GM19452 (cell line): Measurements from ENCODE around the gene PITRM1.

ENCODE experiments used
- ATAC-seq: cut with Tn5 transposase; IDR thresholded peaks from one replicate; pipeline ENCODE4 v1.9.1; 2021; ENCODE audit not compliant: unreplicated experiment

PITRM1 gene

DNA sequence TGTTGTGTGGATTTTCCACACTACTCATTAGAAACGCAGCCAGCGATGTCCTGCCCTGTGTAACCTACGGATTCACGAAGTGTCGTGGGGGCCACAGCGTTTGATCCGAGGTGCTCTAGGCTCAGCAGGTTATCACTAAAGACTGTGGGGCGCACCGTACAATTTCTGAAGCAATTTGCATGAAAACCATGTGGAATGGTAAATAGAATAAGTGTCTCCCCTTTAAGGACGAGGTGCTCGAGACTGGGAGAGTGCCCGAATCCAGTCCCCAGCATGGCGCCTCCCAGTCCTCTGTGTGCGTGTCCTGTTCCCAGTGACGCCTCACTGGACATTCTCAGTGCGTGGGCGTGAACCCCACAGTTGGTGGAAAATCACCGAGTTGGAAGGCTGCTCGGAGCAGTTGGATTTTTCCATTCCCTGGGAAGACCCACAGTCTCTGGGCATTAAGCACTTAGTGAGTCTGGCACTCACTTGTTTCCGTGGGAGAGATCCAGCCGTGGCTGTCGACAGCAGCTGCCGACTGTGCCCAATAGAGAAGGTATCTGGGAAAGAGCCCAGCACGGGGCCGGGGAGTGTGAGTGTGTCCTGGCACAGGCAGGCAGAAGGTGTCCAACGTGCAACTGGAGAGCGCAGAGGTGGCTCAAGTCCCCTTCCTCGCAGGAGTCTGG is 68.2 kb downstream of the PITRM1 start:
- no peak for ATAC-seq

DNA sequence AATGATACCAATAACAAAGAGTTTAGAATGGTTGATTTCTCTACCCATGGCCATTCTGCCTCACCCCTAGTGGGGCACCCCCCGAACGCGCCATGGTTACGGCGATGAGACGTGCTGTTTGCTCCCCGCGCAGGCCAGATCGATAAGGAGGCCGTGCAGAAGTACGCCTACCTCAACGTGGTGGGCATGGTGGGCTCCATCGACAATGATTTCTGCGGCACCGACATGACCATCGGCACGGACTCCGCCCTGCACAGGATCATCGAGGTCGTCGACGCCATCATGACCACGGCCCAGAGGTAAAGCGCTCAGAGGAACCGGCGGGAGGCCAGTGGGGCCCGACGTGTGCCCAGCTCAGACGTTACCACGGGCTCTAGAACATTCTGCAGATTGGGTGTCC is 68.9 kb downstream of the PITRM1 start:
- no peak for ATAC-seq

DNA sequence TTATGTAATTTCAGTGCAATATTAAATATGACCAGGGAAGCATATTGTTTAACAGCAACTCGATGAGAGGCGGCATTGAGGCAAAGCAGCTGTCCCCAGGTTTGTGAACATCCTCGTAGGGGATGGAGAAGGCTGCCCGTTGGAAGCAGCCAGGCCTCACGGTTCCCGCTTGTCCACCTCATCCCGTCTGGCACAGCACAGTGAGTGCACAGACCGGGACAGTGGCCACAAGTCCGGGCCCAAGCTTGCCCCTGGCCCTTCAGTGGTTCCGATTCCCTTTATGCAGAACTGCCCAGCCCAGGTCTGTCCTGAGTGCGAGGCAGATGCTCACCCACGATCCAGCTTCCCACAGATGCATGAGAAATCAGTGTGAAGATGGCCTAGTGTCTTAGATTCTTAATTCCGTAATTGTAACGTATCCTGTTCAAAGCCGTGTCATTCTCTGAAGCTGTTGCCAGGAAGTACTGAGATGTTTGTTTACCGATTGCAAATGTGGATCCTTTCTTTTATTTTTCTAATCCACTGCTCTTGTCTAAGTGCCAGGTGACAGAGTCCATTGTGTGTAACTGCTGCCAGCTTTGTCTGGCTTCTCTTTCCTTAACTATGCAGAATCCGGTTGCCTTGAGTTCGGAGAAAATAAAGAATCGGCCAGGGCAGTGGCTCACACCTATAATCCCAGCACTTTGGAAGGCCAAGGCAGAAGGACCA is 69.7 kb downstream of the PITRM1 start:
- no peak for ATAC-seq

DNA sequence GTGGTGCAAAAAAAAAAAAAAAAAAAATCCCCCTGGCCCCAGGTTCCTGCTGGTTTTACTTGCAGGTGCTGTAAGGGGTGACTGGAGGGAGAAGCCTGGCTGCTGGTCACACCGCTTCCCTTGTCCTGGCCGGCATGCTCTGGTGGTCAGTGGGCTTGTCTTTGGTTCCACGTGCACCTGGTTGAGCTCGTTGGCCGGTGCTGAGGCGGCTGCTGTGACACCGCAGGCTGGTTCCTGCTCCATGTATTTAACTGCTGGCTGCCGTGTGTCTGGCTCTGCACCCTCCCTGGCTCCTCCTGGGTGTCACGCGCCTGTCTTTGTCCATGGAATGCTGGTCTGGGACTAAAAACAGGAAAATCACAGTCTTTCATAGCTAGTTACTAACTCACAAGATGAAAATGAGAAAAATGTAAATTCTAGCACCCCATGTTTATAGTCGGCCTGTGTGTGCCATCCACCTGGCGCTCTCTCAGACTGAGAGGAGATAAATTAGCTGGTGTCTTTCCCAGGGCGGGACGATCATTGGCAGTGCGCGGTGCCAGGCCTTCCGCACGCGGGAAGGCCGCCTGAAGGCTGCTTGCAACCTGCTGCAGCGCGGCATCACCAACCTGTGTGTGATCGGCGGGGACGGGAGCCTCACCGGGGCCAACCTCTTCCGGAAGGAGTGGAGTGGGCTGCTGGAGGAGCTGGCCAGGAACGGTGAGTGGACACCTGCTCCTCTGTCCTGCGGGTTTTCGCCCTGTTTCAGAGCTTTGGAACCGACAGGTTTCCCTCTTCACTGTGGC is 71.5 kb downstream of the PITRM1 start:
- no peak for ATAC-seq

DNA sequence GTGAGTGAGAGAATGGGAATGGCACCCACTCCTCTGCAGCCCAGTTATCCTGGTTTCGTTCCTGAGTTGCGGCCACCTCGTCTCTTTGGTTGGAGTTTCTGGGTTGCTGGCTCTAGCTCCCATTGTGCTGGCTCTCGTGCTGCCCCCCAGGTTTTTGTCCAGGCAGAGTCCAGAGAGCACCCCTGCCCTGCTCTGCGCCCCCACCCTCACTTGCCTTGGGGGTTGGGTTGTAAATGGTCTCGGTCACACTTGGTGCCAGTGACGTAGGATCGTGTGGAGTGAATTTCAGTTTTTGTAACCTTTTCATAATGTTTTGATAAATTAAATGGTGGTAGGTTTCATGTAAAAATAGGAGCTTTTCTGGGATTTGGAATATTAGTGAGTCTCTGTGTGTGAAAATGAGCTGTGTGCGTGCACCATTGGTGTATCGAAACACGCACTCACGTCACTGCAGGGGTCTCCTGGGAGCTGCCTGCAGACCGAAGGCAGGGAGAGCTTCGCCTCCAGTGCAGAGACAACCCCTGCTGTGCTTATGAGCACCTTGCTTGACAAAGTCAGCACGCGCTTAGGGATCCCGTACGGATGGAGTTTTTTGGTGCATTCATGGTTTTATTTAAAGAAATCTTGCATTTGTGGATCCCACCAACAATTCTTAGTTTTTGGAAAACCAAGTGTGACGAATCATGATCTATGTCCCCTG is 72.3 kb downstream of the PITRM1 start:
- no peak for ATAC-seq

DNA sequence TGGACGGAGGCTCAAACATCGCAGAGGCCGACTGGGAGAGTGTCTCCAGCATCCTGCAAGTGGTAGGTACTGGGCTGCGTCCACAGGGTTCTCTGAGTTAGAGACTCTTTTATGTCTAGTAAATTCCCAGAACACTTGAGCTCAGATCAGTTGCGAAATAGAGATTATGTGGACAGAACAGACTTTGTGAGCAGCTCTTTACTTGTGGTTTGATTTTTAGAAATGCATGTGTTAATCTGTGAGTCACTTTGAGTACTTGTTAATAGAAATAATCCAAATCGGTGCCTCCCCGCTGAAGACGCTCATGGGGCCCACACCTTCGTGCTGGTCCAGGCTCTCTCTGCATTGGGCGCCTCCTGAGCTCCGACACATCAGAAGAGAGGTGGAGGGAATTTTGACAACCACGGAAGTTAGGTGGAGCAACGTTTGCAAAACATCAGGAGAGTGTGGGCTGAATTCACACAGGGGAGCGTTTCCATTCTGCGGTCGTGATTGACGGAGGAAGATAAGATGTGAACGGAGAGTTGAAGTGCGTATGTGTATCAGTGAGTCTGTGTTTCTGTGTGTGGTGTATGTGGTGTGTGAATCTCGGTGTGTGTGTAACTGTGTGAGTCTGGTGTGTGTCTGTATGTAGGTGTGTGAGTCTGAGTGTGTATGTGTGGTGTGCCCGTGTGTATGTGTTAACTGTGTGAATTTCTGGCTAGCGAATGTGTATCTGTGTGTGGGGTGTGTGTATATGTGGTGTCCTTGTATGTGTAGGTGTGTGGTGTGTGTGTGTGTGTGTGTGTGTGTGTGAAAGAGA is 73.1 kb downstream of the PITRM1 start:
- ATAC-seq = no peak

DNA sequence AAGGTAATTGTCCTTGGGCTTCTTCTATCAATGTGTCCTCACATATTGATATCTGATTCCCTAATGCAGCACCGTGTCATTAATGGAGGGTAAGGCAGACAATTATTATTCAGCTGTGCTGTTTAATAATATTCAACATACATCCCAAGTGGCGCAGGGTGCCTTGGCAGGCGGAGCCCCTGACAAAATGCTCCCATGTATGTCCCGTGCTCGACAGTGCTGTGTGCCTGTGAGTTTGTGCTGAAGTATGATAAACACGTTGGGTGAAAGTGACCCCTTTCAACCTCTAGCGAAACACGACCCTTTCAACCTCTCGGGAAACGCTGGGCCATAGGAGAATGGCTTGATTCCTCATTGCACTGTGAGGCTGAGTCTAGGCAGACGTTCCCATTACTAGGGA is 73.9 kb downstream of the PITRM1 start:
- ATAC-seq = no peak

DNA sequence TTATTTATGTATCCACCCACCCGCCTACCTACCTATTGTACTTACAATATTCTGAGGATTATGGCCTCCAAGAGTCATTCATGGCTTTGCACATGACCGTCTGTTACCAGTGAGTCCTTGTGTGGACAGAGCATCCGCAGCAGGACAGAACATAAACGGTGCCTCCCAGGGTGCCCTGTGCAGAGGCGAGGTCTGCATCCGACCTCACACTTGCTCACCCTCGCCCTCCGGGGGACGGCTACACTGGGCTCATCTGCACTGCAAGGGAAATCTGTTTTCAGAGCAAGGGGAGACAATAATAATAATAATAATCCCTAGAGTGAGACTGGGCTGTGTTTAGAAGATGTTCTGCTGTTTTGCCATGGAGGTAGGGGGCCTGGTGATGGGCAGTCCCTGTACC is 75.4 kb downstream of the PITRM1 start:
- ATAC-seq = no peak

DNA sequence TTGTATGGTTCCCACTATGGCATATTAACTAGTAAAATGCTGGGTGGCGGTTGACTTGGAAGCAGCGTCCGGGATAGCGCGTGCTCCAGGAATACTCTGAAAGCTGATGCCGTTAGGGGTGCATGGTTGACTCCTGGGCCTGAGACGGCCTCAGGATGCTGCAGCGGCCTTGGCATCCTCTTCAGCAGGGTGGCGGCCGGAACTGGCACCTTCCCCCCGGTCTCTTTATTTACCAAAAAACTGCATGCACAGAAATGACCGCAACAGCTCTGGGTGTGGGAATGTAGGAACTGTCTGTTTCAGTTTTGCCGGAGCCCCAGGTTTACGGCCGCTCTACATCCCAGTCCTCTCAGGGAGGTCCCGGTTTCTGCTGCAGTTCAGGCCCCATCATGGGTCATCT is 76.4 kb downstream of the PITRM1 start:
- no peak for ATAC-seq

DNA sequence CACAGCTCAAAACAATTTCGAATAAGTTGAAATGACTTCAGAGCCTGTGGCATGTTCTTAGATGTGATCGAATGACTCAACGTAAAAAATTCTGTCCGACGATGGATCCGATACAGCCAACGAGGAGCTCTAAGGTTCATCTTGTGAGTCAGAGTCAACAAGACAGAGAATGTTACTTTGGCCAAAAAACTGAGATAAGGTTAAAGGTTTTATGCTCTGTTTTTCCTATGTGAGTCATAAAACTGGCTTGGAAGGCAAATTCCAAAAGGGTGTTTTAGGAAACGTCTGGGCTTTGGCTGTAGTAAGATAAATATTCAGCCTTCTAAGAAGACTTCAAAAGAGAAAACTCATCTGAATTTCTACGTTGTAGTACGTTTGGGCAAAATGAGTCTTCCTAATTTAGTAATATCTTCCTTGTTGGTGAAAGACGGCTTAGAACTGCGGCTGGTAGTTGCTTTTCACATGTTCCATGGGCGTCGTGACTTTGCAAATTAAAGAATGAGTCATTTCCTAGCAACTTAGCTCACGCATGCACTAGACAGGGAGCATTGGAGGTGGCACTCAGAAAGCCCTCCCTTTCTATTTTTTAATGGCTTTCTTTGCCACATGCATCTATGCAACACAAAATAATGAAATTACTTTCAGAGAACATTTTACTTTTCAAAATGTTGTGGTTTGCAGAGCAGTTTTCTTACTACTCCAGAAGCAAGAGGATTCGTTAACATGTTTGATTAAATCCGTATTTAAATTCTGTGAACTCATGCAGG is 77.0 kb downstream of the PITRM1 start:
- ATAC-seq = peak; percentile 72

DNA sequence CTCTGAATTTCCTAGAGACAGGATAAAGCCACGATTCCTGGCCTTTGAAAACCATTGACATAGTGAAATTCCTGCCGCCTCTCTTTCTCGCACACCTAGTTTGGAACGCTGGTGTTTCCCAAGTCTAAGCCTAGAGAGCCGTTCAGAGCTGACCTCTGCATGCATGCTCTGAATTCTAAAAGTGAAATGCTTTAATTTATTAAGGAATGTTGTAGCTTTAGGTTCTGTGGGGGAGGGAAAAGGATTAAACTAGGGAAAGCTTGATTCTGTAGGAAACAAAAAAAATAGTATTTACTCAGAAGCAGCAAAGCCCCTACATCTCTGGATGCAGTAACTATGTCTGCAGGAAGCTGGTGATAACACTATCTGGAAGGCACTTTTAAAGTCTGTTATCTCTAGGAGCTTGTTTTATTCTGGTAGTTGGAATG is 78.0 kb downstream of the PITRM1 start:
- ATAC-seq = no peak

DNA sequence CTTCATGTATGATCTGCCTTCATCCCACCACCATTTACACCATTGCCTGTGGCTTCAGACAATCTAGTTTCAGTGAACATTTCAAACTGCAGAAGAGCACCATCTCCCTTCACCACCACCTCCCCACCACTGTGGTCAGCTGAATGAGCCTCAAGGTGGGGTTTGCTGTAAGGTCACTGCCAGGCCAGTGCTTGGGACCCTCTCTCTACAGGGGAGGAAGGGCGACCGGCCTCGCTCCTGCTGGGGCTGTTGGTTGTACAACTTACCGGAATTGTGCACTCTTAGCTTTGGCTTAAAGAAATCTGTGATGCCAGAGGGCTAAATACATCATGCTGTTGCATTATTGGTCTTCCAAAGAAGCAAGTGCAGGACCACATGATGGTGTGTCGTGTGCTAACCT is 78.6 kb downstream of the PITRM1 start:
- ATAC-seq = no peak

DNA sequence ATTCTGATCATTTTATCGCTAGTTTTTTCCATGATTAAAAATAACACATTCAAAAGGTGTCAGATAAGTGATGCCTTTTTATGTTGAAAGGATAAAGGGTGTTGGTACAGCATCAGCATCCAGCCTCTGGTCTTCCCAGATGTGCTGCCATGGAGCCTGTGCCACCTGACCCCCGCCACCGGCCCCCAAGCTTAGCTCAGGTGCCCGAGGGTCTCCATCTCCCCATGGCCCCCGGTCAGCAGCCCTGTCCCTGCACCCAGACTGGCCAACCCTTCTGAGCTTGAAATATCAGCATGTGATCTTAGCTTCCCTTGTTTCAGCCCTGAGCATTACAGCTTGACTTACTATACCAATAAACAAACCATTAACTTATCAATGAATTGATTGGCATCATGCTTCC is 80.7 kb downstream of the PITRM1 start:
- ATAC-seq = no peak

DNA sequence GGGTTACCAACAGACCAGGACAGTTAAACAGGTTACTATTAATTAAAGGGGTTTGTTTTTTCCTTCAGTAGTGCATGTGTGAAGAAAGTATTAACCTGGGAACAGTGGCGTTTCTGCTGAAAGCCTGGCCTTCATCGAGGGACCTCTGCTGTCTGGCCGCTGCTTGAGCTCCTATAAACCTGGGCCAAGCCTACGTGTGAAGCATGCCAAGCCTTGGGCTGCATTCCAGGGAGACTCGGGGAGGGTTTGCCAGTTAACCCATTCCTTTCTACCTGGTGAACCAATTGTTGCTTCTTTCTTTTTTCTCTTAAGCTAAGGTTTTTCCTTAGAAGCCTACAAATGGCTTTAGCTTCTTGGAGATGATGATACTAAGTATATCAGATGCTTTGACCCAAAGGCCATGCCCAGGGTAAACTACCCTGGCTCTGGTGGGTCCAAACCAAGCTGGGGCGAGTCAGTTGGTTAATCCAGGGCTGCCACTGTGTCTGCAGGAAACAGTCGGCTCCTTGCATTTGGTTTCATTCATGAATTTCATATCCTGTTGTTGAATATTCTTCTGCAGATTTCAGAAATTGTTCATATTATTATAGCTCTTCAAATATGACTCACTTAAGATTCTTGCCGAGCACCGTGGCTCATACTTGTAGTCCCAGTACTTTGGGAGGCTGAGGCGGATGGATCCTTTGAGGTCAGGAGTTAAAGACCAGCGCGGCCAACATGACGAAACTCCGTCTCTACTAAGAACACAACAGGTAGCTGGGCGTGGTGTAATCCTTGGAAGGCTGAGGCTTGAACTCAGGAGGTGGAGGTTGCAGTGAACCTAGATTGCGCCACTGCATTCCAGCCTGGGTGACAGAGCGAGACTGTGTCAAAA is 81.4 kb downstream of the PITRM1 start:
- ATAC-seq = no peak

DNA sequence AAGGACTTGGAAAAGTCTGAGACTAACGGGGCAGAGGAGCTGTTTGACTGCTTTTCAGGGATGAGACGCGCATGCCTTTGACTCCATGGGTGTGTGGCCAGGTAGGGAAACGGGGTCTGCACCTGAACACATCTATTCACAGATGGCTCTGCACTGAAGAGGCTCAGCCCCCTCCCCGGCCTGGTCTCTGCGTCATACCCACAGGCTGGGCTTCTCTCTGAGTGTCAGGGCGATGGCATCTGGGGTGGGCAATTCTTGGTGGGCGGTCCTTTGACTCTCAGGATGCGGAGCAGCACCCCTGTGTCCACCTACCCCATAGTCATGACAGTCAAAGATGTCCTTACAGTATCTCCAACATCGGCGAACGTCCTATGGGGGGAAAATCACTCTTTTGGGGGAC is 82.2 kb downstream of the PITRM1 start:
- ATAC-seq = no peak
